Neutrophil (primary cell): ENCODE results near the gene SCRN1.

Experiments
- H3K27ac ChIP-seq: fragments of 200-600 bp; sonication (generic); 2 replicates; pipeline ENCODE4 v1.5.1; 2016; ENCODE audit warnings: mild to moderate bottlenecking, moderate library complexity
- H3K27me3 ChIP-seq: fragments of 200-600 bp; sonication (generic); 2 replicates; pipeline ENCODE4 v1.6.0; 2016; ENCODE audit warnings: mild to moderate bottlenecking
- H3K36me3 ChIP-seq: fragments of 200-600 bp; sonication (generic); 2 replicates; pipeline ENCODE4 v1.5.1; 2017
- H3K4me1 ChIP-seq, 2 experiments: fragments of 200-600 bp in 1 of 2; sonication (generic) in 1 of 2; 1 replicate in 1 of 2; 2 replicates in 1 of 2; pipeline versions ENCODE4 v1.5.1 to v1.6.1; 2013 to 2016; ENCODE audit warnings: low read depth in 1 of 2, low read length in 1 of 2, mild to moderate bottlenecking in 1 of 2, moderate library complexity in 1 of 2; ENCODE audit not compliant: control insufficient read depth in 1 of 2, insufficient read depth in 1 of 2
- H3K4me3 ChIP-seq, 2 experiments: fragments of 200-600 bp in 1 of 2; sonication (generic) in 1 of 2; 1 replicate in 1 of 2; 2 replicates in 1 of 2; pipeline ENCODE4 v1.5.1; 2013 to 2016; ENCODE audit warnings: low read depth in 1 of 2, low read length in 1 of 2, mild to moderate bottlenecking in 1 of 2, moderate library complexity in 1 of 2
- H3K9me3 ChIP-seq: fragments of 200-600 bp; sonication (generic); 2 replicates; pipeline ENCODE4 v1.5.1; 2016
- TF ChIP-seq, protein P1 (sequence below): fragments of 200-600 bp; sonication (generic); IDR thresholded peaks from 2 replicates; pipeline ENCODE4 v1.5.1; 2016; ENCODE audit warnings: antibody characterized with exemption

SCRN1 gene

DNA sequence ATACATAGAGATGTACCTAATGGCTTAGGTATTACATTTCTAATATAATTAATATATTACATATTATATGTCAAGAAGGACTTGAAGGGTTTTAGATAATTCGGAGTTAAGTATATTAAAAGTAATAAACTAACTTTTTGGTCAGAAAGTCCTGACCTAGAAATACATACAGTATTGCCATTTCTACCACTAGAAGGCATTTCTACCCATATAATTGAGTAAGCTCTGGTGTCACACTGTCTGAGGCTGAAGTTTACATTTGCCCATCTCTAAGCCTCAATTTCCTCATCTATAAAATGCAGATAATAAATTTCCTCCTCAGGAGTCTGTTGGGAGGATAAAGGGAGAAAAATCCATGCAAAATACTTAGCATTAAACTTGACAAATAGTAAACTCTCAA is 29.8 kb upstream of the SCRN1 start:
- Histone ChIP-seq H3K36me3 (no peaks in the 10 kb centered on the region), H3K27me3 (no peaks in the 10 kb centered on the region), H3K4me3 (no peak overlapping the region), H3K9me3 (no peaks in the 10 kb centered on the region), H3K4me1 (peaks cover 0 to 5% of the 10 kb centered on the region in 2 experiments), H3K27ac (no peak overlapping the region)
- TF ChIP-seq, protein P1, sequence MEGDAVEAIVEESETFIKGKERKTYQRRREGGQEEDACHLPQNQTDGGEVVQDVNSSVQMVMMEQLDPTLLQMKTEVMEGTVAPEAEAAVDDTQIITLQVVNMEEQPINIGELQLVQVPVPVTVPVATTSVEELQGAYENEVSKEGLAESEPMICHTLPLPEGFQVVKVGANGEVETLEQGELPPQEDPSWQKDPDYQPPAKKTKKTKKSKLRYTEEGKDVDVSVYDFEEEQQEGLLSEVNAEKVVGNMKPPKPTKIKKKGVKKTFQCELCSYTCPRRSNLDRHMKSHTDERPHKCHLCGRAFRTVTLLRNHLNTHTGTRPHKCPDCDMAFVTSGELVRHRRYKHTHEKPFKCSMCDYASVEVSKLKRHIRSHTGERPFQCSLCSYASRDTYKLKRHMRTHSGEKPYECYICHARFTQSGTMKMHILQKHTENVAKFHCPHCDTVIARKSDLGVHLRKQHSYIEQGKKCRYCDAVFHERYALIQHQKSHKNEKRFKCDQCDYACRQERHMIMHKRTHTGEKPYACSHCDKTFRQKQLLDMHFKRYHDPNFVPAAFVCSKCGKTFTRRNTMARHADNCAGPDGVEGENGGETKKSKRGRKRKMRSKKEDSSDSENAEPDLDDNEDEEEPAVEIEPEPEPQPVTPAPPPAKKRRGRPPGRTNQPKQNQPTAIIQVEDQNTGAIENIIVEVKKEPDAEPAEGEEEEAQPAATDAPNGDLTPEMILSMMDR: no peak

DNA sequence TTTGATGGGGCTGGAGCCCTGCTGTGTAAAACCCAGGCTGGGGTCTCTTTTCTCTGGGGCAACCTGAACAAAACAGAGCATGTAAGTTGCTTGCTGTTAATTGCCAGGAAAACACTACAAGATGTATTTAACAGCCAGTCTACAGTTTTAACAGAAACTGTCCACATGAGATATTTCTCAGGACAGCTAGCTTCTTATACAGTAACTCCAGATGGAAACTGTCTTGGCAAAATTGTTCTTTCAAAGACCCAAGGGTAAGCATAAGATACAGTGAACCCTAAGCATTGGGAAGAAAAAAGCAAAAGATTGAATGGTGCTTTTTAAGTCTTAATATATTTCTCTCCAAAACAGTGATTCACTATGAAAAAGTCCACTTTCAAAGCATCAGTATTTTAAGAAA is 28.9 kb upstream of the SCRN1 start:
- Histone ChIP-seq H3K9me3 (no peaks in the 10 kb centered on the region), H3K36me3 (no peaks in the 10 kb centered on the region), H3K27me3 (no peaks in the 10 kb centered on the region)

DNA sequence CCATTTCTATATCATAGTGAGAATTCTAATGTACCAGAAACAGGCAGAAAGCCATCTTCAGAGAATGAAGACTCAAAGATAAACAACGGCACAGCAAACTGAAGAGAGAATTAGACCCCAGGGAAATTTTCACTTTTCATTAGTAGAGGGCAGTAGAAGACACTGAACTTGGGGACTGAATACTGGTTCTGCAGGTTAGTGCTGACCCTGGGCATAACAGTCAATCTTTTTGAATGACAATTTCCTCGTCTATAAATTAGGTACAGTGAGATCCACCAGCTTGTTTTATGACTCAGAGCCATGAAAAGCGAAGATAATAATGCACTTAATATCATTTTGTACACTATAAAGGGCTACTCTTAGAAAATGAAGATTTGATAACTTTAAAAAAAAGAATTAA is 23.2 kb upstream of the SCRN1 start:
- TF ChIP-seq, protein P1: no peak
- no peaks in the 10 kb centered on the region for H3K36me3 ChIP-seq

More for the DNA sequence above, 28.9 kb upstream of the SCRN1 start:
- peaks cover 0 to 5% of the 10 kb centered on the region in 2 experiments for H3K4me1 ChIP-seq
- no peak overlapping the region for H3K4me3 ChIP-seq
- TF ChIP-seq, protein P1: no peak
- H3K27ac ChIP-seq: no peak overlapping the region

DNA sequence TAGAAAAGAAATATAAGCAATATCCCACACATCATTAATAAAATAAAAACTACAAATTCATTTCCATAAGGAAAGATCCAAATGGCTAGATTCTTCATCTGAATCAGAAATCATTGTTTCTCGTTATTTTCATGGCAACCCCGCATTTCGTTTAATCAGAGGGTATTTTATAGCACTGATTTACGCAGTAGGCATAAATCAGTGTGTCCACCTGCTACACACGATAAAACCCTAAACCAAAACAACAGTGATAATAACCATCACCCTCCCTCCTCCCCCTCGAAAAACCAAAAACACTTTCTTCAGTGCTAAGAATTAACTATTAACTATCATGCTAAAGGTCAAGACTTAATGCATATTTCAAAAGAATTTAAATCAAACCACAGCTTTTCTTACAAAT is 20.4 kb upstream of the SCRN1 start:
- Histone ChIP-seq H3K27me3 (no peaks in the 10 kb centered on the region), H3K4me3 (no peak overlapping the region), H3K4me1 (no peaks in the 10 kb centered on the region), H3K36me3 (no peaks in the 10 kb centered on the region), H3K9me3 (no peaks in the 10 kb centered on the region), H3K27ac (no peak overlapping the region)
- TF ChIP-seq, protein P1: no peak

More for the DNA sequence above, 23.2 kb upstream of the SCRN1 start:
- Histone ChIP-seq H3K4me1 (no peaks in the 10 kb centered on the region), H3K4me3 (no peak overlapping the region), H3K27me3 (no peaks in the 10 kb centered on the region), H3K27ac (no peak overlapping the region), H3K9me3 (no peaks in the 10 kb centered on the region)

DNA sequence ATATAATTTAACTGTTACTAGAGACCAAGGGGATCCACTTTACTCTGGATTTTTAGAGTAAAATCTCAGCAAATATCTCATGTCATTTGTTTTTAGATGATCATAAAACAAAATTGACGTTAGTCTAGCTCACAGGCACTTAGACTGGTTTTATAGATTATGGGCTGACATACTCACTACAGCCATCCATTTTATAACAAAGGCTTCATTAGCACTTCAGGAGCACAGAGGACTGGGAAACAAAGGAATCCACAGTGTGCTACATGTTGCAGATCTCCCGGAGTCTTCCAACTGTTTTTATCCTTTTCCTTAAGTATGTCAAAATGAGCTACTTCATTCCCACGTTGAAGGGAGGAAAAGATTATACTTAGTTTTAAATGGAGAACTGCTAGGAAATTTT is 15.9 kb upstream of the SCRN1 start:
- Histone ChIP-seq H3K27ac (no peak overlapping the region), H3K36me3 (no peaks in the 10 kb centered on the region)
- TF ChIP-seq, protein P1: no peak

DNA sequence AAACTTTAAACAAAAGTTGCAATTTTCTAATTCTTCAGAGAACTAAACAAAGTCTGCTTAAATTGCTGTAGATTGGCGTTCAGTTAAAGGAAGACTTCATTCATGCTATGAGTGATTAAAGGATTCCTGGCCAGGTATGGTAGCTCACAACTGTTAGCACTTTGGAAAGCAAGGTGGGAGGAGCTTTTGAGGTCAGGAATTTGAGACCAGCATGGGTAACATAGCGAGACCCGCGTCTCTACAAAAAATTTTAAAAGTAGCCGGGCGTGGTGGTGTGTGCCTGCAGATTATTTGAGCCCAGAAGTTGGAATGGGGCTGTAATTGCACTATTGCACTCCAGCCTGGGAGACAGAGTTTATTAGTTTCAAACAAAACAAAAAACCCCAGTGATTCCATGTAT is 13.5 kb upstream of the SCRN1 start:
- no peaks in the 10 kb centered on the region for H3K36me3 ChIP-seq
- no peaks in the 10 kb centered on the region for H3K27me3 ChIP-seq
- no peaks in the 10 kb centered on the region for H3K9me3 ChIP-seq
- H3K4me1 ChIP-seq: no peaks in the 10 kb centered on the region
- H3K4me3 ChIP-seq: no peak overlapping the region
- TF ChIP-seq, protein P1: no peak
- H3K27ac ChIP-seq: no peak overlapping the region

More for the DNA sequence above, 15.9 kb upstream of the SCRN1 start:
- no peaks in the 10 kb centered on the region for H3K9me3 ChIP-seq
- H3K27me3 ChIP-seq: no peaks in the 10 kb centered on the region
- H3K4me1 ChIP-seq: no peaks in the 10 kb centered on the region
- H3K4me3 ChIP-seq: no peak overlapping the region
